ENCODE data around the gene SRD5A3.
A peak's percentile ranks its signal among the peaks of the same experiment; 100 is the strongest.

The SRD5A3 gene

DNA sequence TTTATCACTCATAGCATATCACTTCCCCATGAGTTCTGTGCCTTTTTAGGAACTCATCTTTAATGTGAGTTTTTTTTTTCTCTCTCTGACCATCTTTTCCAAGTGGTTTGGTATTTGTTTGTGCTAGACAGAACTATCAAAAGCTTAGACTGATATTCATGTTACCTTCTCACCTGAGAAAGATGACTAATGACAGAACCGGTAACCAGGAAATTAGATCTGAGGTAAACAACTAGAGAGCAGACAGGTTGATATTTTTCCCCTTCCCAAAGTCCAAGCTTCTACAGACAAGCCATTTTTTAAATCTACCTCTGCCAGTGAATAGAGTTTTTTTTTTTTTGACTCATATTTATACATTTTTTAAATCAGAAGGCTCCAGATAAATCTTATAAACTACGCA lies 17.0 kb upstream of the SRD5A3 start:
- no peak for TF ChIP-seq CTCF (conservative IDR thresholded peaks at IDR 0.05; ENCODE audit: low read depth, low read length)
- DNase-seq (ENCODE audit: low read depth) = no peak
- no peak overlapping the region for H3K4me3 ChIP-seq (ENCODE audit: low read length)

- no peak for DNase-seq (ENCODE audit: low read depth)
- H3K4me3 ChIP-seq (ENCODE audit: low read length) = no peak overlapping the region
- TF ChIP-seq CTCF (conservative IDR thresholded peaks at IDR 0.05; ENCODE audit: low read depth, low read length) = no peak
Observed at GRCh38 chr4:55330241-55330640, 15.8 kb upstream of the SRD5A3 start.

DNA sequence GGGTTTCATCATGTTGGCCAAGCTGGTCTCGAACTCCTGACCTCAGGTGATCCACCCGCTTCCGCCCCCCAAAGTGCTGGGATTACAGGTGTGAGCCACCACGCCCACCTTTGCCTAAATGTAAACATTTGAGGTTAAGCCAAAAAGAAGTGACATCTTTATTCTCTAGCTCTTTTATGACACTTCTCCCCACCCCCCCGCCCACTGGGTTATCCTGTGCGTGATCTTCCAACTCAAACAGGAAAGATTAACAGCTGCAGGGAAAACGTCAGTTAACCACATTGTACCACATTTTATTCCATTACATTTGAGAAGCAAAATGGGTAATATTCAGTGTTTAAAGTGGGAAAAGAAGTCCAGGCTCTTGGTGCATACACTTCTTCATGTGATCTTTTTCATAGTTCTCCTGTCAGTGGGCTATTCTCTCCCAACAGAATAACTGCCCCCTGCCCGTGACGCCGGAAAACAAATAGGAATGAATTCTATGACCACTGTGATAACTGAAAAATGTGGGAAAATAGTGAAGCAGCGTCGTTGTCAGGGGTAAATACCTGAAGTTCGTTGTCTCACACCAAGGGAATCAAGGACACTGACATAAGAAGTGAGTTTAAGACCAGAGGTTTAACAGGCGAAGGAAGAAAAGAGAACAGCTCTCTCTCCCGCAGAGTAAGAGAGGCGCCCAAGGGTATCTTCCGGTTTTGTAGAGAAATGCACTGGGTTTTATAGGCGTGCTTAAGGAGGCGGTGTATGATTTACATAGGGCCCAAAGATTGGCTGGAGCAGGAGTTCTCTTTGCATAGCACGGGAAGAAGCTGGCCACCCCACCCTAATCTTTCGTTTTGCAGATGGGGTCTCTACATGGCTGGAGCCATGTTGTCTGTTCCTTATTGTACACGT lies 9.7 kb upstream of the SRD5A3 start:
- DNase-seq (ENCODE audit: low read depth) = no peak
- H3K4me3 ChIP-seq (ENCODE audit: low read length) = no peak overlapping the region
- TF ChIP-seq CTCF (conservative IDR thresholded peaks at IDR 0.05; ENCODE audit: low read depth, low read length) = no peak

GRCh38 chr4:55337944-55338343 lies 8.1 kb upstream of the SRD5A3 start:
- TF ChIP-seq CTCF (conservative IDR thresholded peaks at IDR 0.05; ENCODE audit: low read depth, low read length) = no peak
- DNase-seq (ENCODE audit: low read depth) = no peak
- no peak overlapping the region for H3K4me3 ChIP-seq (ENCODE audit: low read length)

DNA sequence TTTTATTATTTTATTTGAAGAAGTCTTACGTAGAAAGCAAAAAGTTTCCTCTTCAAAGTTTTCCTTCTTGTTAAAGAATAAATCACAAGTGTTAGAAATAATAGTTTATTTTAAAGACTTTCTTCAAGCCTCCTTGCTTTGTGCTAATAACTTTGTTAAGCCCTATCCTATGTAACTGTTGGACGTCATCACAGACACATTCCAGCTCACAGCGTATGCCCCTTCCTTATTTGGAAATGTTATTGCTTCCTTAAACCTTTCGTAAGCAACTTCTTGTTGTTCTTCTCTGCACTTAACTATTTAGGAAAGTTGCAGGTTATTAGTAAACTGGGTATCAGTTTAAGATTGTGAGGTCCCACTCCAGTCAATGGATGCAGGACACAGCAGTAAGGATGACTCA lies 7.6 kb upstream of the SRD5A3 start:
- no peak overlapping the region for H3K4me3 ChIP-seq (ENCODE audit: low read length)
- no peak for DNase-seq (ENCODE audit: low read depth)
- TF ChIP-seq CTCF (conservative IDR thresholded peaks at IDR 0.05; ENCODE audit: low read depth, low read length) = no peak

DNA sequence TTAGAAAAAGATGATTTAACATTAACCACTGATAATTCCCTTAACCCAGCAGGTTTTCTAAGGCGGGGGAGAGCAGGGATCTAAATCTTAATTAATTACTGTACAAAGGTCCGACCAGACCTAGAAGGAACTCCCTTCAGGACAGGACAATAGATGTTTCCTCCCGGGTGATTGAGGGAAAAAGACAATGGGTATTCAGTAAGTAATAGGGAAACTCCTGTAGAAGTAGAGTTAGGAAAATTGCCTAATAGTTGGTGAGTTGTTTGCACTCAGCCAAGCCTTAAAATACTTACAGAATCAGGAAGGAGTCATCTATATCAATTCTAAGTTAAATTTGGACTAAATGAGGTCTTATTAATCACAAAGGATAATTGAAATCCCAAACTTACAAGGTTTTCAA lies 5.8 kb upstream of the SRD5A3 start:
- TF ChIP-seq CTCF (conservative IDR thresholded peaks at IDR 0.05; ENCODE audit: low read depth, low read length) = no peak
- no peak overlapping the region for H3K4me3 ChIP-seq (ENCODE audit: low read length)
- DNase-seq (ENCODE audit: low read depth) = no peak

- no peak overlapping the region for H3K4me3 ChIP-seq (ENCODE audit: low read length)
- TF ChIP-seq CTCF (conservative IDR thresholded peaks at IDR 0.05; ENCODE audit: low read depth, low read length) = peak; percentile 26
- no peak for DNase-seq (ENCODE audit: low read depth)
Observed at GRCh38 chr4:55343887-55344286, 2.2 kb upstream of the SRD5A3 start.

Measured in retinal pigment epithelial cell (primary cell).